ENCODE results near the gene GPRC5B. TPM values are rescaled to one million over a fixed set of nuclear protein-coding genes. Genes with fewer than 3 reads are reported as not detected.

Gene GPRC5B
- polyA plus RNA-seq, 6 donors from 2014 or later = not detected

- Mint-ChIP-seq H3K4me1 (no peaks in the 10 kb centered on the region), H3K27ac (no peak overlapping the region)
Measured at GRCh38 chr16:19858340-19859018, 26.2 kb downstream of the GPRC5B start.

DNA sequence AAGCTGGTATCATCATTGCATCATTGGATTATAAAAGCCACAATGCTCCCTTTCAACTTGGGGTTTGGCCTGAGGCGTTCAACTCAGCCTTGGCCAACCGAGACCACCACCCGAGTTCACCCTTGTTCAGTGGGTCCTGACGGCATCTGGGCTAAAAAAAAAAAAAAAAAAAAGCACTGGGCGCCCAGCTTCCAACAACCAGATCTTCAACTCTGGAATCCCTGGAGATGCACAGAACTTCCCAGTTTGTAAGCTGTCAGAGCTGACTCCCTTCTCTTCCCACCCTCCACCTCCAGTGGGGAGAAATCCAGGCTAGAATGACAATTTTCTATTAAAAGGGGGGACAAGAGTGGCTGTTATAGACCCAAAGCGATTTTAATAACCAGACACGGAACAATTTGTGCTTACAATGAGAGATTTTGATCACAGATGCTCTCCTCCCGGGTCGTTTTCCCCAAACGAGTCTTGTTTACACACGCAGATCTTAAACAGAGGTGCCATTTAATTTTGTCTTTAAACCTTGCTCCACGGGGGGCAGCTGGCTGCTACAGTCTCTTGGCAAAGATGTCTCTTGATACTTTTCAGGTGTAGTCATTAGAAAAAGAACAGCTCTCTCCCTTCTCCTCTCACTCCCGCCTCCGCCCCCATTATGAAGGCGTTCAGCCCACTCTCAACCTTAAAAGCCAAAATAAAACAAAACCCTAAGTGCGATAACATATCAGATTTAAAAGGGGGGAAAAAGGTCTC, 26.9 kb downstream of the GPRC5B start:
- DNase-seq (no peak), ATAC-seq (ENCODE audit: low read depth in 2 of 2) (no peak)
- H3K27me3 Mint-ChIP-seq = peaks cover 0 to 8% (median 0%) of the 10 kb centered on the region in 3 donors
- H3K4me1 Mint-ChIP-seq = no peaks in the 10 kb centered on the region
- no peaks in the 10 kb centered on the region for H3K36me3 Mint-ChIP-seq
- H3K9me3 Mint-ChIP-seq = no peaks in the 10 kb centered on the region
- no peak overlapping the region for H3K27ac Mint-ChIP-seq
- no peak overlapping the region for H3K4me3 Mint-ChIP-seq

More at GRCh38 chr16:19858340-19859018, 26.2 kb downstream of the GPRC5B start:
- peaks cover 0 to 4% (median 0%) of the 10 kb centered on the region in 3 donors for H3K27me3 Mint-ChIP-seq
- DNase-seq = no peak
- ATAC-seq (ENCODE audit: low read depth in 2 of 2) = no peak
- H3K36me3 Mint-ChIP-seq = no peaks in the 10 kb centered on the region
- H3K4me3 Mint-ChIP-seq = no peak overlapping the region
- H3K9me3 Mint-ChIP-seq = no peaks in the 10 kb centered on the region

DNA sequence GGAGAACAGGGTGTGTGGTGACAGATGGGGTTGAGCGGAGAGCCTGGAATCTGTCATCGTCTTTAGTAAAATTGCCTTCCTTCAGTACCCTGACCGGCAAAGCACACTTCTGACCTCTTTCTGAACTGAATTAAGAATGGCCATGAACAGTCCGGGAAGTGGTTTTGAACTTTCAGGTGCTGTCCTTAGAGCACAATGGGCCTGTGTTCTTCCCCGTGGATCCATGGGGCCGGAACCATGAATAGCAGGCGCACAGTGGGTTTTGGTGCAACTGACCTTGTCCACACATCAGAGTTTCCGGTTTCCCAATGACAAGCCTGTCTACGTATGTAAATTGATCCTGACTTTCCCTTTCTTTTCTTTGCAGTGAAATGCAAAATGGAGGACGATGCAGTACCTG, 28.5 kb downstream of the GPRC5B start:
- DNase-seq = no peak
- Mint-ChIP-seq H3K4me1 (no peaks in the 10 kb centered on the region), H3K36me3 (no peaks in the 10 kb centered on the region), H3K4me3 (no peak overlapping the region), H3K27ac (no peak overlapping the region), H3K27me3 (peaks cover 0 to 8% (median 2%) of the 10 kb centered on the region in 3 donors), H3K9me3 (no peaks in the 10 kb centered on the region)
- ATAC-seq (ENCODE audit: low read depth in 2 of 2) = no peak

GRCh38 chr16:19854543-19854876, 30.1 kb downstream of the GPRC5B start:
- DNase-seq (no peak), ATAC-seq (ENCODE audit: low read depth in 2 of 2) (no peak)
- Mint-ChIP-seq H3K36me3 (no peaks in the 10 kb centered on the region), H3K27me3 (peaks cover 0 to 8% (median 4%) of the 10 kb centered on the region in 3 donors), H3K4me1 (no peaks in the 10 kb centered on the region), H3K4me3 (no peak overlapping the region), H3K27ac (no peak overlapping the region), H3K9me3 (no peaks in the 10 kb centered on the region)

DNA sequence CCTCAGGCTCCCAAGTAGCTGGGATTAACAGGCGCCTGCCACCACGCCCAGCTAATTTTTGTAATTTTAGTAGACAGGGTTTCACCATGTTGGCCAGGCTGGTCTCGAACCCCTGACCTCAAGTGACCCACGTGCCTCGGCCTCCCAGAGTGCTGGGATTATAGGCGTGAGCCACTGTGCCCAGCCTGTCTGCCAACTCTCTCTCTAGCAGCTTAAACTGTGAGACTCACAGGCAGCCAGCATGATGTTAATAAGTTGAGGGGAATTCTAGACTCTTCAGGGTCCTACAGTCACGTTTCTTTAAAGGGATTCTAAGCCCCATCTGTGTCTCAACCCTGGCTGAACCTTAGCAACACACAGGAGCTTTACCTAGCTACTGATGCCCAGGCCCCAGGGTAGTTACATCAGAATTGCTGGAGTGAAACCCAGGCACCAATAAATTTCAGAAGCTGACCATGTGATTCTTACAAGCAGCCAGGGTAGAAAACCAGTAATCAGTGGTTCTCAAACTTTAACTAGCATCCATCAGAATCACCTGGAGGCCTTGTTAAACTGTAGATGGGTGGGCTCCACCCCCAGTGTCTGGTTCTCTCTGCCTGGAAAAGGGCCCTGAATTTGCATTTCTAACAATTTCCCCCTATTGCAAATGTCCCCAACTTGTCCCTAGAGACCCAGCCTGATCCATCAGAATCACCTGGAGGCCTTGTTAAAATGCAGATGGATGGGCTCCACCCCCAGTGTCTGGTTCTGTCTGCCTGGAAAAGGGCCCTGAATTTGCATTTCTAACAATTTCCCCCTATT, 30.7 kb downstream of the GPRC5B start:
- DNase-seq (no peak), ATAC-seq (ENCODE audit: low read depth in 2 of 2) (no peak)
- Mint-ChIP-seq H3K27ac (no peak overlapping the region), H3K4me1 (no peaks in the 10 kb centered on the region), H3K4me3 (no peak overlapping the region), H3K9me3 (no peaks in the 10 kb centered on the region), H3K36me3 (no peaks in the 10 kb centered on the region), H3K27me3 (peaks cover 0 to 8% (median 4%) of the 10 kb centered on the region in 3 donors)

- H3K9me3 Mint-ChIP-seq = no peaks in the 10 kb centered on the region
- no peaks in the 10 kb centered on the region for H3K36me3 Mint-ChIP-seq
- ATAC-seq (ENCODE audit: low read depth in 2 of 2) (no peak), DNase-seq (no peak)
- no peaks in the 10 kb centered on the region for H3K4me1 Mint-ChIP-seq
- peaks cover 0 to 8% (median 4%) of the 10 kb centered on the region in 3 donors for H3K27me3 Mint-ChIP-seq
- H3K4me3 Mint-ChIP-seq = no peak overlapping the region
- H3K27ac Mint-ChIP-seq = no peak overlapping the region
Measured at GRCh38 chr16:19853132-19853741, 31.4 kb downstream of the GPRC5B start.

DNA sequence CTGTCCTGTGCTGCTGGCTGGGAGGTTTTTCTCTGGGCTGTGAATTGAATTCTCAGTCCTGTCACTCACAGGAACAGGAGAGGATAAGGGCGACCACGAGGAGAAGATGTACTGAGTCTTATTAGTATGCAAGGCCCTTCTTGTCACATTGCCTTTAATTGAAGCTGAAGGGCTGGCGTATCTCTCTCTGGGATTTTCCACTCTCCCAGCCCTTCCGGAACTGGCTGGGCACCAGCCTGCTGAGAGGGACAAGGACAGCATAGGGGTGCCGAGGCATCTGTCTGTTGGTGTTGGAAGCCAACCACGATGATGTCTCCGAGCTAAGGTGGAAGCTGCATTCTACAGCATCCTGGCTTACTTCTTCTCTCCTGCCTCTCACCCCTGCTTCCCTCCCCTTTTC, 33.2 kb downstream of the GPRC5B start:
- H3K36me3 Mint-ChIP-seq = no peaks in the 10 kb centered on the region
- peaks cover 3 to 9% (median 8%) of the 10 kb centered on the region in 3 donors for H3K27me3 Mint-ChIP-seq
- no peak for DNase-seq
- no peaks in the 10 kb centered on the region for H3K9me3 Mint-ChIP-seq
- no peak overlapping the region for H3K4me3 Mint-ChIP-seq
- H3K4me1 Mint-ChIP-seq = no peaks in the 10 kb centered on the region
- ATAC-seq (ENCODE audit: low read depth in 2 of 2) = no peak
- H3K27ac Mint-ChIP-seq = peak overlapping the region in 1 of 6 donors; percentile 16

DNA sequence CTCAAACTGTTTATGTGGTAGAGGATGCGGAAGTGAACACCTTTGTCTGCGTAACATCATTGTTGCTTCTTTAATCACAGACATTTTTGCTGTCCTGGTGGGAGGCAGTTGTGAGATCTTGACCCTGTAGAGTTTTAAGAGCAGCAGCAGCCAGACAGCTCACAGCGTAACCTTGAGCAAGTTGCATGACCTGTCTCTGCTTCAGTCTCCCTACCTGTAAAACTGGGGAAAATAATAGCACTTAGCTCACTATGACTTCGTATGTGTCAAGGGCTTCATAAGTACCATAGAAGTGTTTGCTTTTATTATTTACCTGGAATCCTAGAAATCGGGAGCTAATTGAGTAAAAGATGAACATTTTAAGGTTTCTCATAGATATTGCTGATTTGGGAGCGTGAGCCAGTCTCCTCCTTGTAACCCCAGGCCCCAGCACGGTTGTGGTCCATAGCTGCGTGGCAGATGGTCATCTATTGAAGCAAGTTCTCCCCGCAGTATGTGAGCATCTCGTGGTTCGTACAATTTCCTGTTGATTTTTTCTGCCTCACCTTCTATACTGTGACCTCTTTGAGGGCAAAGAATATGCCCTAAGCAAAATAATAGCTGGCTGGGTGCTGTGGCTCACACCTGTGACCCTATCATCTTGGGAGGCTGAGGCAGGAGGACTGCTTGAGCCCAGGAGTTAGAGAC, 34.4 kb downstream of the GPRC5B start:
- no peaks in the 10 kb centered on the region for H3K9me3 Mint-ChIP-seq
- no peak overlapping the region for H3K27ac Mint-ChIP-seq
- no peak overlapping the region for H3K4me3 Mint-ChIP-seq
- no peaks in the 10 kb centered on the region for H3K4me1 Mint-ChIP-seq
- H3K36me3 Mint-ChIP-seq = no peaks in the 10 kb centered on the region
- DNase-seq (no peak), ATAC-seq (ENCODE audit: low read depth in 2 of 2) (no peak)
- peaks cover 3 to 9% (median 8%) of the 10 kb centered on the region in 3 donors for H3K27me3 Mint-ChIP-seq

- peaks cover 3 to 9% (median 7%) of the 10 kb centered on the region in 3 donors for H3K27me3 Mint-ChIP-seq
- H3K9me3 Mint-ChIP-seq = no peaks in the 10 kb centered on the region
- H3K27ac Mint-ChIP-seq = no peak overlapping the region
- H3K4me1 Mint-ChIP-seq = no peaks in the 10 kb centered on the region
- H3K36me3 Mint-ChIP-seq = no peaks in the 10 kb centered on the region
- ATAC-seq (ENCODE audit: low read depth in 2 of 2) (no peak), DNase-seq (no peak)
- H3K4me3 Mint-ChIP-seq = no peak overlapping the region
Measured at GRCh38 chr16:19848756-19849155, 35.9 kb downstream of the GPRC5B start.

DNA sequence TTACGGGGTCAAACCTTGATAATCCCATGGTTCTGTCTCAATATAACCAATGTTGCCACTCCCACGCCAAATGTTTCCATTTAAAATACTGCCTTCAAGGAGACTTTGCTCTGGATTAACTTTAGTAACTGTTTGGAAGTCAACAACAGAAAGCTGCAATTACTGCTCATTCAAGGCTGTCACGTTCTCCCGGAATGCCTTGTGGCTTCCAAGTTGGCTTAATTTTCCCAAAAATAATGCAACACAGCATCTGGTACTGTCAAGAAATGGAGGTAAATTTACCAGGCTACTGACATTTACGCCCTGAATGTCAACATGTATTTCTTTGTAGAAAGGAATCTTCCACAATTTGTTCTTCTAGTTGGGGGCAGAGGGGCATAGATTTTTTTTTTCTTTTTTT, 38.2 kb downstream of the GPRC5B start:
- no peak for DNase-seq
- no peaks in the 10 kb centered on the region for H3K9me3 Mint-ChIP-seq
- H3K4me1 Mint-ChIP-seq = no peaks in the 10 kb centered on the region
- peaks cover 0 to 9% (median 3%) of the 10 kb centered on the region in 3 donors for H3K27me3 Mint-ChIP-seq
- no peaks in the 10 kb centered on the region for H3K36me3 Mint-ChIP-seq
- no peak overlapping the region for H3K4me3 Mint-ChIP-seq
- ATAC-seq (ENCODE audit: low read depth in 2 of 2) = no peak
- H3K27ac Mint-ChIP-seq = no peak overlapping the region

DNA sequence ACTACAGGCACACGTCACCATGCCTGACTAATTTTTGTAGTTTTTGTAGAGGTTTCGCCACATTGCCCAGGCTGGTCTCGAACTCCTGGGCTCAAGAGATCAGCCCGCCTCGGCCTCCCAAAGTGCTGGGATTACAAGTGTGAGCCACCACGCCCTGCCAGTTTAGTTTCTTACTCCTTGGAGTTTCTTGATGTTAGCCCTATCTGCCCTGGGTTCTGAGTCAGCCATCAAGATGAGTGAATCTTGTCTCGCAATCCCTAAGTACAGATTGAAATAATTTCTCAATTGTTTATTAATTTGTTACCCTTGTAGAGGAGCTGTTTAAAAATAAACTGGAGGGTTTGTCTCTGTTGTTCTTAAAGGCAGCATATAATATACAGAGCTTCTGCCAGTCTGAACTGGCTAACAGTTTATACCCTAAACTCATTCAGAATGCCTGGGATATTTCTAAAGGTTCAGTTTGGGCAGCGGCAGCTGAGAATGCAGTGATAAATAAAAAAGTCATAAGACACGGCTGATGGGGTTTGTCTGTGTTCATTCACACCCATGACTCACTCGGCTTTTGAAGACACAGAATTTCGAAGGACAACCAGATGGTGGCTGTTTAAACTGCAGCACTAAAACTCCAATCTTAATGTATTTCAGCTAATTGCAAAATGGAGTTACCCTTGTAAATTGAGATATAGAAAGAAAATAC, 39.6 kb downstream of the GPRC5B start:
- Mint-ChIP-seq H3K9me3 (no peaks in the 10 kb centered on the region), H3K4me3 (no peak overlapping the region), H3K27me3 (peaks cover 0 to 5% (median 3%) of the 10 kb centered on the region in 3 donors), H3K36me3 (no peaks in the 10 kb centered on the region), H3K4me1 (no peaks in the 10 kb centered on the region), H3K27ac (no peak overlapping the region)
- no peak for ATAC-seq (ENCODE audit: low read depth in 2 of 2)
- no peak for DNase-seq

DNA sequence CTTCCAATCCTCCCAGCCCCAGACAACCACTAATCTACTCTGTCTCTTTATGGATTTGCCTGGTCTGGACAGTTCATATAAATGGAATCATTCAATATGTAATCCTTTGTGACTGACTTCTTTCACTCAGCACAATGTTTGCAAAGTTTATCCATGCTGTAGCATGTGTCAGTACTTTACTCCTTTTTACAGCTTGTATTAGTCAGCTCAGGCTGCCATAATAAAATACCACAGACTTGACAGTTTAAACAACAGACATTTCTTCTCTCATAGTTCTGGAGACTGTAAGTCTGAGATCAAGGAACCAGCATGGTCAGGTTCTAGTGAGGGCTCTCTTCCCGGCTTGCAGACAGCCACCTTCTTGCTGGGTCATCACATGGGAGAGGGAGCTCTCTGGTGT, 41.3 kb downstream of the GPRC5B start:
- no peak for DNase-seq

More for the DNA sequence above, 41.3 kb downstream of the GPRC5B start:
- H3K4me1 Mint-ChIP-seq = no peaks in the 10 kb centered on the region
- H3K9me3 Mint-ChIP-seq = no peaks in the 10 kb centered on the region
- ATAC-seq (ENCODE audit: low read depth in 2 of 2) = no peak
- H3K36me3 Mint-ChIP-seq = no peaks in the 10 kb centered on the region
- peaks cover 0 to 5% (median 3%) of the 10 kb centered on the region in 3 donors for H3K27me3 Mint-ChIP-seq
- H3K27ac Mint-ChIP-seq = no peak overlapping the region
- H3K4me3 Mint-ChIP-seq = no peak overlapping the region

All from naive B cell (primary cell).